ENCODE measurements around the gene ARHGEF9. TPM values are rescaled to one million over a fixed set of nuclear protein-coding genes. Genes with fewer than 3 reads are reported as not detected.

Gene ARHGEF9
- total and polyA plus RNA-seq, 2 of the 8 experiments (the other 6 are each of a cell fraction or from before 2014, with no cell fraction given): 28.7 to 31.8 TPM

- Histone ChIP-seq H2BK12ac (ENCODE audit: low read depth, low read length) (no peak overlapping the region), H3K9ac (replicated peaks in 1 of 4; ENCODE audit: extremely low read depth in 1 of 4, low read depth in 3 of 4, low read length in 3 of 4) (no peak overlapping the region), H4K8ac (ENCODE audit: extremely low read depth, insufficient read depth, low read length) (no peak overlapping the region), H2AFZ (ENCODE audit: low read length) (no peak overlapping the region), H2BK120ac (replicated peaks; ENCODE audit: low read depth, low read length) (no peak overlapping the region), H3K27me3 (replicated peaks in 1 of 4; ENCODE audit: control insufficient read depth in 3 of 4, extremely low read depth in 1 of 4, insufficient read depth in 3 of 4, low read length in 3 of 4) (no peaks in the 10 kb centered on the region), H3K36me3 (ENCODE audit: control insufficient read depth in 2 of 4, insufficient read depth in 4 of 4, low read length in 3 of 4) (no peaks in the 10 kb centered on the region), H3K4me1 (replicated peaks in 1 of 4; ENCODE audit: control insufficient read depth in 3 of 4, insufficient read depth in 4 of 4, low read length in 3 of 4) (peaks cover 0 to 4% (median 2%) of the 10 kb centered on the region in 4 experiments; a peak in 4 of 7 replicates), H4K5ac (ENCODE audit: insufficient read length, low read depth, low read length) (no peak overlapping the region), H3K9me3 (ENCODE audit: insufficient read depth in 2 of 2, low read depth in 1 of 2, low read length in 1 of 2) (no peaks in the 10 kb centered on the region), H2BK15ac (ENCODE audit: low read length) (no peak overlapping the region), H3K56ac (replicated peaks; ENCODE audit: insufficient read length, low read depth, low read length) (no peak overlapping the region), H2BK5ac (ENCODE audit: low read depth, low read length) (no peak overlapping the region), H2AK5ac (ENCODE audit: low read depth, low read length) (no peak overlapping the region), H4K20me1 (replicated peaks in 1 of 2; ENCODE audit: control insufficient read depth in 1 of 2, insufficient read depth in 2 of 2, low read length in 2 of 2) (peaks cover 0 to 3% of the 10 kb centered on the region in 2 experiments), H3K14ac (ENCODE audit: insufficient read length) (no peak overlapping the region), H4K91ac (replicated peaks; ENCODE audit: insufficient read length, low read length) (no peak overlapping the region), H3K18ac (ENCODE audit: extremely low read depth, low read length) (no peak overlapping the region), H3K4me2 (ENCODE audit: insufficient read depth in 1 of 2, low read depth in 2 of 2, low read length in 2 of 2) (no peak overlapping the region), H3K79me1 (ENCODE audit: low read depth, low read length) (no peaks in the 10 kb centered on the region), H3K23ac (ENCODE audit: insufficient read length) (no peak overlapping the region), H2BK20ac (ENCODE audit: low read length) (no peak overlapping the region), H3K4ac (replicated peaks; ENCODE audit: insufficient read length, low read depth, low read length) (no peak overlapping the region), H3K27ac (ENCODE audit: low read depth, low read length) (no peak overlapping the region), H3K4me3 (ENCODE audit: extremely low read depth in 1 of 4, insufficient read depth in 2 of 4, low read depth in 3 of 4, low read length in 4 of 4) (no peak overlapping the region), H3K79me2 (ENCODE audit: control insufficient read depth in 1 of 2, insufficient read depth in 2 of 2, low read length in 2 of 2) (peaks cover 0 to 91% of the 10 kb centered on the region in 2 experiments; a peak in 3 of 4 replicates), H3K23me2 (ENCODE audit: low read depth, low read length) (no peaks in the 10 kb centered on the region)
- DNase-seq (ENCODE audit: low read depth in 1 of 2, low spot score in 2 of 2) (no peak), FAIRE-seq (no peak)
- POLR2A ChIA-PET (ENCODE audit: partially characterized antibody): no interaction called here
- TF ChIP-seq FOSL1 (IDR thresholded peaks at IDR 0.05; ENCODE audit: insufficient read depth, low read depth, low read length) (no peak), RFX5 (IDR thresholded peaks at IDR 0.05; ENCODE audit: borderline replicate concordance, low read depth, low read length) (no peak), BCL11A (IDR thresholded peaks at IDR 0.05; ENCODE audit: low read depth in 2 of 2, low read length in 2 of 2) (no peak)
- 96% methylated on average over 2 of the region's 2 CpGs; no CpG with 5 or more reads in 1 of the 2 experiments for WGBS, 2 experiments (ENCODE audit: extremely low coverage in 1 of 2, insufficient coverage in 1 of 2, insufficient read length in 1 of 2, insufficient replicate concordance in 2 of 2, low coverage in 1 of 2, low lambda C conversion rate in 2 of 2, missing lambda C conversion rate in 1 of 2)
- CTCF ChIA-PET (ENCODE audit: partially characterized antibody): interaction anchor here (2.3 kb wide), 1 partner anchor 14 kb away, joined by 7 read pairs; no protein-coding TSS in a partner anchor
Observed at GRCh38 chrX:63747331-63747730, 37.7 kb downstream of the ARHGEF9 start.
